HEK293 (cell line): ENCODE measurements around the gene RHOT2.

ENCODE experiments used
- CTCF ChIP-seq: fragments of 450-650 bp; formaldehyde crosslinking; IDR thresholded peaks from 2 replicates; pipeline ENCODE4 v1.5.1; 2016; ENCODE audit warnings: missing biosample characterization, missing genetic modification characterization
- GFI1B ChIP-seq: fragments of 450-650 bp; formaldehyde crosslinking; IDR thresholded peaks from 2 replicates; pipeline ENCODE4 v1.5.1; 2016; ENCODE audit warnings: missing biosample characterization, missing genetic modification characterization
- GLIS2 ChIP-seq: fragments of 450-650 bp; formaldehyde crosslinking; IDR thresholded peaks from 2 replicates; pipeline ENCODE4 v1.5.1; 2016; ENCODE audit warnings: missing biosample characterization, missing genetic modification characterization
- HOXA7 ChIP-seq: sonication (generic); formaldehyde crosslinking; IDR thresholded peaks from 2 replicates; pipeline ENCODE4 v1.8.1; 2022; ENCODE audit warnings: missing genetic modification reagents, borderline replicate concordance
- KLF1 ChIP-seq: fragments of 450-650 bp; formaldehyde crosslinking; IDR thresholded peaks from 2 replicates; pipeline ENCODE4 v1.5.1; 2016; ENCODE audit warnings: missing biosample characterization, missing genetic modification characterization
- KLF7 ChIP-seq: fragments of 450-650 bp; formaldehyde crosslinking; IDR thresholded peaks from 2 replicates; pipeline ENCODE4 v1.5.1; 2016; ENCODE audit warnings: missing biosample characterization, missing genetic modification characterization, borderline replicate concordance
- KLF9 ChIP-seq: fragments of 450-650 bp; formaldehyde crosslinking; IDR thresholded peaks from 2 replicates; pipeline ENCODE4 v1.5.1; 2016; ENCODE audit warnings: missing biosample characterization, missing genetic modification characterization, low read depth
- SCRT1 ChIP-seq: fragments of 450-650 bp; formaldehyde crosslinking; IDR thresholded peaks from 2 replicates; pipeline ENCODE4 v1.5.1; 2016; ENCODE audit warnings: missing biosample characterization, missing genetic modification characterization, borderline replicate concordance
- TCF7L2 ChIP-seq: IDR thresholded peaks from 2 replicates; pipeline ENCODE4 v1.6.1; 2011; ENCODE audit warnings: low read depth, mild to moderate bottlenecking, inconsistent platforms, low read length, moderate library complexity, borderline replicate concordance
- YY1 ChIP-seq: fragments of 450-650 bp; formaldehyde crosslinking; IDR thresholded peaks from 2 replicates; pipeline ENCODE4 v1.5.1; 2018; ENCODE audit warnings: missing biosample characterization, missing genetic modification characterization
- ZBTB17 ChIP-seq: fragments of 450-650 bp; formaldehyde crosslinking; IDR thresholded peaks from 2 replicates; pipeline ENCODE4 v1.5.1; 2016; ENCODE audit warnings: missing biosample characterization, missing genetic modification characterization
- ZBTB48 ChIP-seq: fragments of 450-650 bp; formaldehyde crosslinking; IDR thresholded peaks from 2 replicates; pipeline ENCODE4 v1.5.1; 2016; ENCODE audit warnings: missing biosample characterization, missing genetic modification characterization
- ZFP69B ChIP-seq: fragments of 450-650 bp; formaldehyde crosslinking; IDR thresholded peaks from 2 replicates; pipeline ENCODE4 v1.5.1; 2016; ENCODE audit warnings: missing biosample characterization, missing genetic modification characterization
- ZNF169 ChIP-seq: fragments of 450-650 bp; formaldehyde crosslinking; IDR thresholded peaks from 2 replicates; pipeline ENCODE4 v1.5.1; 2016; ENCODE audit warnings: missing biosample characterization, missing genetic modification characterization
- ZNF174 ChIP-seq: fragments of 450-650 bp; formaldehyde crosslinking; IDR thresholded peaks from 2 replicates; pipeline ENCODE4 v1.5.0; 2017; ENCODE audit warnings: missing biosample characterization, mild to moderate bottlenecking, missing genetic modification characterization
- ZNF184 ChIP-seq: fragments of 450-650 bp; IDR thresholded peaks from 2 replicates; pipeline ENCODE4 v1.5.1; 2018; ENCODE audit warnings: missing biosample characterization, mild to moderate bottlenecking, missing genetic modification characterization
- ZNF19 ChIP-seq: fragments of 450-650 bp; formaldehyde crosslinking; IDR thresholded peaks from 2 replicates; pipeline ENCODE4; 2016; ENCODE audit warnings: missing biosample characterization, missing genetic modification characterization, low read depth
- ZNF26 ChIP-seq: fragments of 450-650 bp; formaldehyde crosslinking; IDR thresholded peaks from 2 replicates; pipeline ENCODE4 v1.5.1; 2016; ENCODE audit warnings: missing biosample characterization, missing genetic modification characterization
- ZNF274 ChIP-seq, 2 experiments: fragments of 200-500 bp in 1 of 2; fragments of 450-650 bp in 1 of 2; sonication (Bioruptor generic) in 1 of 2; formaldehyde crosslinking in 1 of 2; IDR thresholded peaks; 2 replicates each; pipeline versions ENCODE4 v1.5.1 to v1.6.1; 2014 to 2016; ENCODE audit warnings: borderline replicate concordance in 1 of 2, inconsistent platforms in 1 of 2, low read length in 1 of 2, missing biosample characterization in 1 of 2, missing genetic modification characterization in 1 of 2
- ZNF280D ChIP-seq: fragments of 450-650 bp; formaldehyde crosslinking; IDR thresholded peaks from 2 replicates; pipeline ENCODE4 v1.5.1; 2016; ENCODE audit warnings: missing biosample characterization, missing genetic modification characterization
- ZNF354C ChIP-seq: fragments of 450-650 bp; formaldehyde crosslinking; IDR thresholded peaks from 2 replicates; pipeline ENCODE4 v1.5.1; 2016; ENCODE audit warnings: missing biosample characterization, missing genetic modification characterization, low read depth, borderline replicate concordance
- ZNF433 ChIP-seq: fragments of 450-650 bp; formaldehyde crosslinking; IDR thresholded peaks from 2 replicates; pipeline ENCODE4 v1.5.1; 2016; ENCODE audit warnings: missing biosample characterization, missing genetic modification characterization, low read depth
- ZNF449 ChIP-seq: fragments of 450-650 bp; formaldehyde crosslinking; IDR thresholded peaks from 2 replicates; pipeline ENCODE4 v1.5.1; 2017; ENCODE audit warnings: missing biosample characterization, mild to moderate bottlenecking, missing genetic modification characterization, moderate library complexity
- ZNF501 ChIP-seq: fragments of 450-650 bp; formaldehyde crosslinking; IDR thresholded peaks from 2 replicates; pipeline ENCODE4 v1.5.1; 2016; ENCODE audit warnings: missing biosample characterization, missing genetic modification characterization
- ZNF510 ChIP-seq: fragments of 450-650 bp; formaldehyde crosslinking; IDR thresholded peaks from 2 replicates; pipeline ENCODE4 v1.5.1; 2018; ENCODE audit warnings: mild to moderate bottlenecking, missing genetic modification characterization, missing biosample characterization; ENCODE audit not compliant: insufficient replicate concordance
- ZNF521 ChIP-seq: fragments of 450-650 bp; formaldehyde crosslinking; IDR thresholded peaks from 2 replicates; pipeline ENCODE4 v1.5.1; 2017; ENCODE audit warnings: missing biosample characterization, mild to moderate bottlenecking, missing genetic modification characterization
- ZNF76 ChIP-seq: fragments of 450-650 bp; formaldehyde crosslinking; IDR thresholded peaks from 2 replicates; pipeline ENCODE4; 2016; ENCODE audit warnings: low read depth, missing biosample characterization, missing genetic modification characterization, borderline replicate concordance
- ZNF785 ChIP-seq: fragments of 450-650 bp; formaldehyde crosslinking; IDR thresholded peaks from 2 replicates; pipeline ENCODE4 v1.5.1; 2016; ENCODE audit warnings: missing biosample characterization, missing genetic modification characterization
- ZSCAN16 ChIP-seq: fragments of 450-650 bp; formaldehyde crosslinking; IDR thresholded peaks from 2 replicates; pipeline ENCODE4 v1.5.1; 2016; ENCODE audit warnings: missing biosample characterization, missing genetic modification characterization
- TF ChIP-seq, protein P1 (sequence below): sonication (generic); formaldehyde crosslinking; IDR thresholded peaks from 2 replicates; pipeline ENCODE4 v1.8.1; 2022; ENCODE audit warnings: mild to moderate bottlenecking, moderate library complexity, missing genetic modification reagents

Gene RHOT2

DNA sequence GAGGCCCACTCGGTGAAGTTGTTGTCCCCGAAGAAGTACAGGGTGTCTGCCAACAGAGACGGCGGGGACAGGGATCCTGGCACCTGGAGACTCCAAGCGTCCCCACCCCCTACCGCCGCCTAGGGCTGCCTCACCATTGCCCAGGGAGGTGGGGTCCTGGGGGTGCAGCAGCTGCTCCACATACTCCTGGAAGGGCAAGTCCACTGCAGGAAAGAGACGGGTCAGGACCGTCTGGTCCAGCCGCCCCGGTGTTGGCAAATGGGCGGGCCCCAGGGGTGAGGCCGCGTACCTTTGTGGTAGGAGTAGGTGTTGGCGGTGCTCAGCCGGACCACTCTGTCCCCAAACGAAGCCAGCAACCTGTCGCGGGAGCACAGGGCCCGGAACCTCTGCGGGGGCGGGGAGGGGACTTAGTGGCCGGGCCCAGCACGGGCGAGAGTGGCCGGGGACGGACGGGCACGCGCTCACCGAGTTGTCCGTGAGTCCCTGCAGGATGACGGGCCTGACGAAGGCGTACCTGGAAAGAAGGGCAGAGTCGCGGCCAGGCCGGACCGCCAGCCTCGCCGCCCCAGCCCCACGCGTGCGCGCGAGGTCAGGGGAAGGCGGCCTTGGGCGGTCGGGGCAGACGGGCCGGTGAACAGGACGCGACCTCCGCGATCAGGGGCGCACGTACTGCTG lies 15.6 kb downstream of the RHOT2 start (continued):
- TF ChIP-seq ZNF76 (tag by site-specific recombination) (no peak), ZBTB17 (tag by site-specific recombination) (peak; percentile 70), ZNF280D (tag by site-specific recombination) (no peak), HOXA7 (CRISPR knock-in tag) (no peak), ZNF19 (tag by site-specific recombination) (no peak), ZNF26 (tag by site-specific recombination) (no peak), KLF7 (tag by site-specific recombination) (0 out of 2 replicates have a peak, but pooled peaks have one; percentile 51), SCRT1 (tag by site-specific recombination) (peak; percentile 65), ZNF274 (IDR thresholded peaks at IDR 0.05; ENCODE audit: low read length) (no peak), ZNF274 (tag by site-specific recombination; IDR thresholded peaks at IDR 0.05; ENCODE audit: borderline replicate concordance) (no peak), ZNF510 (tag by site-specific recombination) (no peak), ZNF501 (tag by site-specific recombination) (0 out of 2 replicates have a peak, but pooled peaks have one; percentile 64), ZNF174 (tag by site-specific recombination) (no peak), TCF7L2 (no peak), ZNF785 (tag by site-specific recombination) (no peak; the same call in 1 of the 2 replicates), ZNF184 (no peak; the same call in 1 of the 2 replicates), ZNF169 (tag by site-specific recombination) (peak; percentile 68; the same call in 1 of the 2 replicates), CTCF (0 out of 2 replicates have a peak, but pooled peaks have one; percentile 22), GLIS2 (tag by site-specific recombination) (peak; percentile 68; the same call in 1 of the 2 replicates), ZNF521 (tag by site-specific recombination) (no peak), KLF1 (tag by site-specific recombination) (peak; percentile 81), YY1 (tag by site-specific recombination) (no peak; the same call in 1 of the 2 replicates), ZNF449 (tag by site-specific recombination) (no peak; the same call in 1 of the 2 replicates), ZNF354C (tag by site-specific recombination) (no peak), ZBTB48 (peak; percentile 33; the same call in 1 of the 2 replicates), ZNF433 (tag by site-specific recombination) (no peak), ZSCAN16 (peak; percentile 68; the same call in 1 of the 2 replicates), KLF9 (tag by site-specific recombination) (peak; percentile 77), GFI1B (tag by site-specific recombination) (peak; percentile 4; the same call in 1 of the 2 replicates), ZFP69B (tag by site-specific recombination) (peak; percentile 88)
- TF ChIP-seq, protein P1, sequence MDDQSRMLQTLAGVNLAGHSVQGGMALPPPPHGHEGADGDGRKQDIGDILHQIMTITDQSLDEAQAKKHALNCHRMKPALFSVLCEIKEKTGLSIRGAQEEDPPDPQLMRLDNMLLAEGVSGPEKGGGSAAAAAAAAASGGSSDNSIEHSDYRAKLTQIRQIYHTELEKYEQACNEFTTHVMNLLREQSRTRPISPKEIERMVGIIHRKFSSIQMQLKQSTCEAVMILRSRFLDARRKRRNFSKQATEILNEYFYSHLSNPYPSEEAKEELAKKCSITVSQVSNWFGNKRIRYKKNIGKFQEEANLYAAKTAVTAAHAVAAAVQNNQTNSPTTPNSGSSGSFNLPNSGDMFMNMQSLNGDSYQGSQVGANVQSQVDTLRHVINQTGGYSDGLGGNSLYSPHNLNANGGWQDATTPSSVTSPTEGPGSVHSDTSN (CRISPR knock-in tag), result peak; percentile 17; the same call in 1 of the 2 replicates
